Hindlimb muscle (tissue), 1 donor: ENCODE data around the gene ANXA5. TPM values are rescaled to one million over a fixed set of nuclear protein-coding genes. Genes with fewer than 3 reads are reported as not detected.

ENCODE experiments used
- DNase-seq: peaks from one replicate; pipeline ENCODE4 v3.0.0-alpha.2; 2013
- polyA plus RNA-seq: library from polyadenylated mRNA; unstranded; fragments of 120-200 nt; gene quantifications from one replicate; pipeline ENCODE4 v1.2.1, GENCODE V29; 2013; ENCODE audit not compliant: insufficient read length

ANXA5 gene
- polyA plus RNA-seq, 1 donor, result 324 TPM

GRCh38 chr4:121633653-121634052 lies 63.1 kb downstream of the ANXA5 start:
- no peak for DNase-seq

GRCh38 chr4:121632636-121633035 lies 64.1 kb downstream of the ANXA5 start:
- DNase-seq, result no peak

Other genes with a start within 250 kb of the ANXA5 start
- gene SMIM43, start 68.2 kb upstream of the ANXA5 start, polyA plus RNA-seq, result 1.3 TPM
- 28.5 TPM for gene EXOSC9, start 104.3 kb upstream of the ANXA5 start, polyA plus RNA-seq
- 13.5 TPM for gene CCNA2, start 126.9 kb upstream of the ANXA5 start, polyA plus RNA-seq
- gene BBS7, start 173.5 kb upstream of the ANXA5 start, polyA plus RNA-seq, result 13.3 TPM